GM13977 (cell line): ENCODE data around the gene CNOT1.

ENCODE experiments used
- DNase-seq: peaks from one replicate; pipeline ENCODE4 v3.0.0; 2012; ENCODE audit warnings: low spot score
- in situ Hi-C: fragments of 300-500 bp; cut with MboI; formaldehyde crosslinking; loops from one replicate; pipeline ENCODE4 v1.12.0; 2022; ENCODE audit warnings: low sequenced_read_pairs, low pct_unique_long_range_greater_than_20kb, mixed read lengths, inconsistent platforms; ENCODE audit not compliant: unreplicated experiment
- TF ChIP-seq, protein P1 (sequence below): IDR thresholded peaks from 2 replicates; pipeline ENCODE4 v1.5.1; 2012; ENCODE audit warnings: mild to moderate bottlenecking, control low read depth; ENCODE audit not compliant: insufficient read depth; ENCODE audit errors: extremely low read depth, missing control alignments

CNOT1 gene

DNA sequence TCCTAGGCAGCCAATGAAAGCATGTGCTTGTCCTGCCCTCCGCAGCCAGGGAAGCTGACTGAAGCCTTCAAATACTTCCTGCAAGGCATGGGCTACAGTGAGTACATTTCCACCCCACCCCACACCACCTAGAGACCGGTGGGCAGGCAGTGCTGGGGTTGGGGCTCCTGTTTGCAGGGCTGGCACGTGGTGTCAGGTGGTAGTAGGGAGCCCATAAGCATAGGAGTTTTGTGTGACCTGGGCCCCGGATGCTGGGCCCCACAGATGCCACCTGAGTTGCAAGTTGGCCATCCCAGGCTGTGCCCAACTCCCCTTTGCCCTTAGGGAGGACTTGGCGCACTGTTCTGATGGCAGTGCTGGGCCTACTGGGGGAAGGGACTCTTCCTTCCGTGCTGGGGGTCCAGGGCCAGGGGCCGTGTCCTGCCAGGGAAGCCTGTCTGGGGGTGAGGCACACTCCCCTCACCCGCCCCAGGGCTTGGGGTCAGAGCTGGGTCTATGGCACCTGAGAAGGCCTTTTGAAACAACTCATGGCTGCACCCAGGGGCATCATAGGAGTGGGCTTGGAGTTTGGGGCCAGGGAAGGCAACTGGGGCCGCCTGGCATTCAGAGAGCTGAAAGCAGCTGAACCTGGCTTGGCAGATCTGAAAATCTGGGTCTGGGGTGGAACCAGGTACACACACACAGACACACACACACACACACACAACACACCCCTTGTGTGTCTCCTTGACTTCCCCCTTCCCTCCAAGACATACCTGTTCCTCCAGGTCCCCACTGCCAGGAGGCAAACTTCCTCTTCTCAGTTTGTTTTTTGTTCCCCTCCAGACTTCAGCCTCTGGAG lies 120.2 kb downstream of the CNOT1 start:
- no peak for DNase-seq
- TF ChIP-seq, protein P1, sequence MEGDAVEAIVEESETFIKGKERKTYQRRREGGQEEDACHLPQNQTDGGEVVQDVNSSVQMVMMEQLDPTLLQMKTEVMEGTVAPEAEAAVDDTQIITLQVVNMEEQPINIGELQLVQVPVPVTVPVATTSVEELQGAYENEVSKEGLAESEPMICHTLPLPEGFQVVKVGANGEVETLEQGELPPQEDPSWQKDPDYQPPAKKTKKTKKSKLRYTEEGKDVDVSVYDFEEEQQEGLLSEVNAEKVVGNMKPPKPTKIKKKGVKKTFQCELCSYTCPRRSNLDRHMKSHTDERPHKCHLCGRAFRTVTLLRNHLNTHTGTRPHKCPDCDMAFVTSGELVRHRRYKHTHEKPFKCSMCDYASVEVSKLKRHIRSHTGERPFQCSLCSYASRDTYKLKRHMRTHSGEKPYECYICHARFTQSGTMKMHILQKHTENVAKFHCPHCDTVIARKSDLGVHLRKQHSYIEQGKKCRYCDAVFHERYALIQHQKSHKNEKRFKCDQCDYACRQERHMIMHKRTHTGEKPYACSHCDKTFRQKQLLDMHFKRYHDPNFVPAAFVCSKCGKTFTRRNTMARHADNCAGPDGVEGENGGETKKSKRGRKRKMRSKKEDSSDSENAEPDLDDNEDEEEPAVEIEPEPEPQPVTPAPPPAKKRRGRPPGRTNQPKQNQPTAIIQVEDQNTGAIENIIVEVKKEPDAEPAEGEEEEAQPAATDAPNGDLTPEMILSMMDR, result no peak
- in situ Hi-C loops, result no loop called here

DNA sequence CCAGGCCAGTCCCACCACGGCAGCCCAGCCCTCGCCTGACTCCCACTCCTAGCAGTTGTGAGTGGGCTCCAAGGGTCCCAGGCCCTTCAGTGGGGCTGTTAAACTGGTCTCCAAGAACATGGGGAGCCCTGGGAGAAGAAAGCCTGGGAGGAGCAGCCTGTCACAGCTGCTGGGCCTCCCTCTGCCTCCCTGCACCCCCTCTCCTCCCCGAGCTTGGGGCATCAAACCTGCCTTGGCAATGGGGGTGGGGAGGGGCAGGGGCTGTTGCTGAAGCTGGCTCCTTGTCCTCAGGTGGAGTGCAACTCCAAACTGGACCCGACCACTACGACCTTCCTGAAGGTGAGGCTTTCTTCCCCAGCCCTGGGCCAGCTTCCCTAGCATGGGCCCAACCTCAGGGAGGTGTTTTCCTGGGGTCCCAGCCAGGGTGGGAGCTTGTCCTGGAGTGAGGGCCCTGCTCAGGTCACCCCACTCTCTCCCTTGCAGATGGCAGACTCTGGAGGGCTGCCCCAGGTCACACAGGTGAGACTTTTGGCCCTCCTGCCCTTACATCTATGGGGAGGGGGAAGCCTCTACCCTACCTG lies 120.9 kb downstream of the CNOT1 start:
- in situ Hi-C loops, result no loop called here
- no peak for DNase-seq

DNA sequence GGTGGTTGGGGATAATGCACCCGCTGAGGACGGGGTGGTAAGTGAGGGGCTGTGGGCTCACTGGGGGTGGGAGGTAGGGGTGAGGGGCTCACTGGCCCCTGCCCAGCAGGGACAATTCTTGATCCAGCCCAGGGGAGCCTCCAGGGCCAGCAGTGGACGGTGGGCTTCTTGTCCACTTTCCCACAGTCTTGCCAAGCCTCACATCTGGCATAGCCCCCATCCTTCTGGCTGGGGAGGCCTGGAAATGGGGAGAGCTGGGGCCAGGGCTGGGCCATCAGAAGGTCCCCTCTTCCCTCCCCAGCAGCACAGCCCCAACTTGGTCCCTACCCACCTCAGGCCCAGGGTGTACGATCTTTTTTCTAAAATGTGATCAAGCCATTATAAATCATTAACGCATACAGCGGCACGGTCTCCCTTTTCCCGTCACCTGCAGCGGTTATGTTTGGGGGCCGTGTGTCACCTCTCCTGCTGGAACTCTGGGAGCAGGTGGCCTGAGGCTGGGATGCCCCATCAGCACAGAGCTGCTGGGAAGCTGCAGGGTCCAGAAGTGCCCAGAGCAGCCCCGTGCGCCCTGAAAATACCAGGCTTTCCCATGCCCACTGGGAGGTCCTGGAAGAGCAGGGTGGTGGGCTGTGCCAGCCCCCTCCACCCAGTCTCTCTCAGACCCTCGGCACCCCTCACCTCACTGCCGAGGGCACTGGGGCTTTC lies 121.5 kb downstream of the CNOT1 start:
- DNase-seq, result no peak
- TF ChIP-seq, protein P1, result no peak
- in situ Hi-C loops, result no loop called here

More for the DNA sequence above, 120.9 kb downstream of the CNOT1 start:
- TF ChIP-seq, protein P1, result no peak

DNA sequence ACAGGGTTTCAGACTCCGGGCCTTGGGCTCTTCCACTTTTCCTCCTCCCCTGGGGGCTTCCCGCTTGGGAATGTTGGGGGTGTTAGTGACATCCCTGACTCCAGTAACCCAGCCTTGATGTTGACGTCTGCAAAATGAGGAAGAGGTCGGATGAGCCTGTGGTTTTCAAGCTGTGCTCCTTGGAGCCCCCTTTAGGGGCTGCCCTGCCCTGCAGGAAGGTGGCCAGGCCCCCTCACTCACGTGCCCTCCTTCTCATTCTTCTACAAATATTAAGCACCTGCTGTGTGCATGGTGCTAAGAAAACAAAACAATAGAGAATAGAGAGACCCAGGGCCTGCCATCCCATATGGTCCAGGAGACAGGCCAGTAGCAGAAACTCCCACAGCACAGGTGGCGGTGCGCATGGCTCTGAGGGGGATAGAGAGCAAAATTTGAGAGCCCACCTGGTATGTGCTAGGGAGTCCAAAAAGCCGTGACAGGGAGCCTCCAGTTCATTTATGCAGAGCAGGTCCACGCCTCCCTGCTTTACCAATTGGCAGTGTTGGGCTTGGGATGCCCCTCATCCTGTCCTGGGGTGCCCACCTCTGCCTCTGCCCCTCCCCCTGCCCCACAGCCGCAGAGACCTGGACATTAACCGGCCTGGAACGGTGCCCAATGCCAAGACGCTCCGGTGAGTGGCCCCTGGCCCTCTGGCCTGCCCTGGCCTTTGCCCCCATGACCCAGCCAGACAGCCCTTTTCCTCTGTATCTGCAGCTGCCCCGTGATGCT lies 122.2 kb downstream of the CNOT1 start:
- TF ChIP-seq, protein P1, result no peak
- DNase-seq, result no peak
- in situ Hi-C loops, result no loop called here

DNA sequence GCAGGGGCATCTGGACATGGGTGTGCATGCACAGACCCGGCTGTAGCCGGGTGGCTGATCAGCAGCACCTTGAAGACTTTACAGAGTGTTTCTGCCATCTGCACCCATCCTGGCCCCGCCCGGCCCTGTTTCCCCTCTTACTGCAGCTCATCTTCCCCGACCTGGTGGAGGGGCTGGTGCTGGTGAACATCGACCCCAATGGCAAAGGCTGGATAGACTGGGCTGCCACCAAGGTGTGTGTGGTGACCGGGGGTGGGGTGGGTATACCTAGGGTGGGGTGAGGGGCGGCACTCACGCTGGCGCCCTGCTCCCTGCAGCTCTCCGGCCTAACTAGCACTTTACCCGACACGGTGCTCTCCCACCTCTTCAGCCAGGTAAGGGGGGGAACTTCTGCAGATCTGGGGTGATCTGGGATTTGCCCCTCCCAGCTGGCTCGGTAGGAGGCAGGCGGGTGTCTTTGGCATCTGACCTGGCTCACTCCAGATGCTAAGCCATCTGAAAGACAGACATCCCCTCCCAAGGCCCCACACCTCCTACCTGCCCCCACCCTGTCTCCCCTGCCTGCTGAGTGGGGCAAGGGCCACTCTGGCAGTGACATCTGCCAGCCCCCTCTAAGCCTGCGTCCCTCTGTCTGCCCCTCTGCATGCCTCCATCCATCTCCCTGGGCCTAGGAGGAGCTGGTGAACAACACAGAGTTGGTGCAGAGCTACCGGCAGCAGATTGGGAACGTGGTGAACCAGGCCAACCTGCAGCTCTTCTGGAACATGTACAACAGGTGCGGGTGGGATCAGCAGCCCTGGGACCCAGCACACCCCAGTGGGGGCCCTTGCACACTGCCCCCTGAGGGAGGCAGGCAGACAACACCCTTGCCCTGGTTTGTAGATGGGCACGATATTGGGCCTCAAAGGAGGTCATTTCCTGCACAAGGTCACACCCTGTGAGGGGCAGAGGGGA lies 123.1 kb downstream of the CNOT1 start:
- no peak for DNase-seq
- TF ChIP-seq, protein P1, result no peak
- in situ Hi-C loops, result no loop called here
